ENCODE data around the gene EGR2.

DNA sequence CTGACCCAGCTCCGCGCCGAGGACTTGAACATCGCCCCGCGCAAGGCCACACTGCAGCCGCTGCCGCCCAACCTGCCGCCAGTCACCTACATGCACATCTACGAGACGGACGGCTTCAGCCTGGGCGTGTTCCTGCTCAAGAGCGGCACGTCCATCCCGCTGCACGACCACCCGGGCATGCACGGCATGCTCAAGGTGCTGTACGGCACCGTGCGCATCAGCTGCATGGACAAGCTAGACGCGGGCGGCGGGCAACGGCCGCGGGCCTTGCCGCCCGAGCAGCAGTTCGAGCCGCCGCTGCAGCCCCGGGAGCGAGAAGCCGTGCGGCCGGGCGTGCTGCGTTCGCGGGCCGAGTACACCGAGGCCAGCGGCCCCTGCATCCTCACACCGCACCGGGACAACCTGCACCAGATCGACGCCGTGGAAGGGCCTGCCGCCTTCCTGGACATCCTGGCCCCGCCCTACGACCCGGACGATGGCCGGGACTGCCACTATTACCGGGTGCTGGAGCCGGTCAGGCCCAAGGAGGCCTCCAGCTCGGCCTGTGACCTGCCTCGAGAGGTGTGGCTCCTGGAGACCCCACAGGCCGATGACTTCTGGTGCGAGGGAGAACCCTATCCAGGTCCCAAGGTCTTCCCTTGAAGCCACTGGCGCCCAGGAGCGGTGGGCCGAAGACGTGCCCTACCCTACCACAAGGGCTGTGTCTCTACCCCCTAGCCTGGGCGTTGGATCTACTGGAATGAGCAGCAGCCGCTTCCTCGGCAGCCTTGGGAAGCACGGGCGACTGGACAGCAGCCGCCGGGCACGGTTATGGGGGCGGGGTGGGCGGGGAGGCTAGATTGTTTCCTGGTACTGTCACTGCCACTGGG is 10.7 kb downstream of the EGR2 start:
- TF ChIP-seq, protein P1, sequence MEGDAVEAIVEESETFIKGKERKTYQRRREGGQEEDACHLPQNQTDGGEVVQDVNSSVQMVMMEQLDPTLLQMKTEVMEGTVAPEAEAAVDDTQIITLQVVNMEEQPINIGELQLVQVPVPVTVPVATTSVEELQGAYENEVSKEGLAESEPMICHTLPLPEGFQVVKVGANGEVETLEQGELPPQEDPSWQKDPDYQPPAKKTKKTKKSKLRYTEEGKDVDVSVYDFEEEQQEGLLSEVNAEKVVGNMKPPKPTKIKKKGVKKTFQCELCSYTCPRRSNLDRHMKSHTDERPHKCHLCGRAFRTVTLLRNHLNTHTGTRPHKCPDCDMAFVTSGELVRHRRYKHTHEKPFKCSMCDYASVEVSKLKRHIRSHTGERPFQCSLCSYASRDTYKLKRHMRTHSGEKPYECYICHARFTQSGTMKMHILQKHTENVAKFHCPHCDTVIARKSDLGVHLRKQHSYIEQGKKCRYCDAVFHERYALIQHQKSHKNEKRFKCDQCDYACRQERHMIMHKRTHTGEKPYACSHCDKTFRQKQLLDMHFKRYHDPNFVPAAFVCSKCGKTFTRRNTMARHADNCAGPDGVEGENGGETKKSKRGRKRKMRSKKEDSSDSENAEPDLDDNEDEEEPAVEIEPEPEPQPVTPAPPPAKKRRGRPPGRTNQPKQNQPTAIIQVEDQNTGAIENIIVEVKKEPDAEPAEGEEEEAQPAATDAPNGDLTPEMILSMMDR (IDR thresholded peaks at IDR 0.05; ENCODE audit: insufficient read depth, low read depth, low read length): no peak
- no peak for TF ChIP-seq EZH2 (IDR thresholded peaks at IDR 0.05; ENCODE audit: insufficient read depth, low read length)
